Mucosa of descending colon (tissue), 3 donors: ENCODE results near the gene HOXB13. TPM values are rescaled to one million over a fixed set of nuclear protein-coding genes. Genes with fewer than 3 reads are reported as not detected.

Experiments used
- ATAC-seq: fragments of 200-7000 bp; cut with Tn5 transposase; one replicate; pipeline ENCODE4 v1.9.1; 2020; ENCODE audit warnings: mild to moderate bottlenecking, moderate library complexity
- DNase-seq, 3 donors: peaks; one replicate each; pipeline ENCODE4 v3.0.0-alpha.2; 2020
- H3K36me3 ChIP-seq: fragments of 200-600 bp; one replicate; pipeline ENCODE4 v1.8.0; 2021; ENCODE audit warnings: low read depth, mild to moderate bottlenecking
- H3K4me1 ChIP-seq: fragments of 200-600 bp; one replicate; pipeline ENCODE4 v1.8.0; 2021; ENCODE audit warnings: low read depth, mild to moderate bottlenecking
- H3K4me3 ChIP-seq: fragments of 200-600 bp; one replicate; pipeline ENCODE4 v1.8.0; 2021; ENCODE audit warnings: mild to moderate bottlenecking
- H3K9me3 ChIP-seq: fragments of 200-600 bp; one replicate; pipeline ENCODE4 v1.8.0; 2021; ENCODE audit warnings: mild to moderate bottlenecking
- CTCF ChIP-seq: fragments of 200-600 bp; IDR thresholded peaks from one replicate; pipeline ENCODE4 v1.8.0; 2022; ENCODE audit warnings: antibody characterized with exemption, mild to moderate bottlenecking
- intact Hi-C, 2 donors: fragments of 100-400 bp; cut with DNase I in 1 of 2; cut with micrococcal nuclease in 1 of 2; formaldehyde crosslinking; loops; one replicate each; pipeline versions ENCODE4 v1.11.0 to v1.11.1; 2022; cut with DNase I, micrococcal nuclease
- total RNA-seq, 3 donors: library from RNA; stranded (reverse); fragmentation: NEBNext Ultra II Directional in 2 of 3; extraction: Animal tissue kit (Norgen Biotek cat#: 25700) in 2 of 3; gene quantifications; one replicate each; pipeline versions ENCODE4 v1.2.1 to v1.2.4, GENCODE V29; 2021 to 2023
- donor health status: DM: no; HTN: no; CAD: no; lungs with moderate emphysema.
- donor health status: DM: no; HTN: no; CAD: no.
- donor health status: DM: no; HTN: yes; CAD: no.

HOXB13 gene
- total RNA-seq, 3 donors from 2014 or later = 12.2 to 65.4 (median 48.2) TPM

- Histone ChIP-seq H3K4me3 (no peak overlapping the region), H3K36me3 (no peaks in the 10 kb centered on the region), H3K9me3 (no peaks in the 10 kb centered on the region), H3K4me1 (peaks cover 20% of the 10 kb centered on the region)
- no peak for TF ChIP-seq CTCF
- intact Hi-C loops = loop anchor here in 1 of 2 donors (5.0 kb wide), 2 partner anchors 67 to 157 kb away; no protein-coding TSS in a partner anchor
- DNase-seq = peak in 2 of 3 donors; percentile 19 to 60
- ATAC-seq = no peak
Observed at GRCh38 chr17:48725288-48726064, 3.1 kb downstream of the HOXB13 start.

GRCh38 chr17:48725004-48725287 is 3.6 kb downstream of the HOXB13 start:
- H3K4me3 ChIP-seq = no peak overlapping the region
- no peaks in the 10 kb centered on the region for H3K36me3 ChIP-seq
- peak in 1 of 3 donors; percentile 42 for DNase-seq
- H3K4me1 ChIP-seq = peaks cover 20% of the 10 kb centered on the region
- intact Hi-C loops = loop anchor here in 1 of 2 donors (5.0 kb wide), 2 partner anchors 67 to 157 kb away; no protein-coding TSS in a partner anchor
- no peaks in the 10 kb centered on the region for H3K9me3 ChIP-seq
- ATAC-seq = no peak
- TF ChIP-seq CTCF = no peak

- Histone ChIP-seq H3K4me3 (no peak overlapping the region), H3K4me1 (peaks cover 20% of the 10 kb centered on the region), H3K36me3 (no peaks in the 10 kb centered on the region), H3K9me3 (no peaks in the 10 kb centered on the region)
- DNase-seq (peak; percentile 91 to 98 (median 95)), ATAC-seq (peak; percentile 40)
- intact Hi-C loops = loop anchor here (5.0 kb wide), 3 partner anchors 68 to 158 kb away; no protein-coding TSS in a partner anchor
- peak; percentile 57 for TF ChIP-seq CTCF
Observed at GRCh38 chr17:48724251-48725003, 4.1 kb downstream of the HOXB13 start.

GRCh38 chr17:48723423-48724250 is 4.9 kb downstream of the HOXB13 start:
- ATAC-seq (peak; percentile 8), DNase-seq (peak; percentile 72 to 76 (median 76))
- intact Hi-C loops = loop anchor here (5.0 kb wide), 2 partner anchors 69 to 79 kb away; no protein-coding TSS in a partner anchor
- H3K4me3 ChIP-seq = no peak overlapping the region
- TF ChIP-seq CTCF = no peak
- H3K4me1 ChIP-seq = peaks cover 20% of the 10 kb centered on the region
- H3K9me3 ChIP-seq = no peaks in the 10 kb centered on the region
- no peaks in the 10 kb centered on the region for H3K36me3 ChIP-seq

- Histone ChIP-seq H3K4me1 (peaks cover 17% of the 10 kb centered on the region), H3K36me3 (no peaks in the 10 kb centered on the region), H3K4me3 (peak within 1 kb of the TSS; percentile 48), H3K9me3 (no peaks in the 10 kb centered on the region)
- DNase-seq = peak; percentile 70 to 74 (median 73)
- no peak for TF ChIP-seq CTCF
- intact Hi-C loops = loop anchor here (5.0 kb wide), 2 partner anchors 69 to 79 kb away; no protein-coding TSS in a partner anchor
- ATAC-seq = peak; percentile 29
Observed at GRCh38 chr17:48722915-48723422, 5.6 kb downstream of the HOXB13 start, which contains the start of gene PRAC2. Gene PRAC2, plus strand, starts transcription at chr17:48723185. Its CDS starts 1,226 bp downstream, at chr17:48724411.
